ENCODE results near the gene HPN.
"Not testable (repeated sequence)": the region's sequence is repeated elsewhere in the genome, so short reads cannot be mapped to it uniquely, and the experiment has no call there.

Gene HPN

DNA sequence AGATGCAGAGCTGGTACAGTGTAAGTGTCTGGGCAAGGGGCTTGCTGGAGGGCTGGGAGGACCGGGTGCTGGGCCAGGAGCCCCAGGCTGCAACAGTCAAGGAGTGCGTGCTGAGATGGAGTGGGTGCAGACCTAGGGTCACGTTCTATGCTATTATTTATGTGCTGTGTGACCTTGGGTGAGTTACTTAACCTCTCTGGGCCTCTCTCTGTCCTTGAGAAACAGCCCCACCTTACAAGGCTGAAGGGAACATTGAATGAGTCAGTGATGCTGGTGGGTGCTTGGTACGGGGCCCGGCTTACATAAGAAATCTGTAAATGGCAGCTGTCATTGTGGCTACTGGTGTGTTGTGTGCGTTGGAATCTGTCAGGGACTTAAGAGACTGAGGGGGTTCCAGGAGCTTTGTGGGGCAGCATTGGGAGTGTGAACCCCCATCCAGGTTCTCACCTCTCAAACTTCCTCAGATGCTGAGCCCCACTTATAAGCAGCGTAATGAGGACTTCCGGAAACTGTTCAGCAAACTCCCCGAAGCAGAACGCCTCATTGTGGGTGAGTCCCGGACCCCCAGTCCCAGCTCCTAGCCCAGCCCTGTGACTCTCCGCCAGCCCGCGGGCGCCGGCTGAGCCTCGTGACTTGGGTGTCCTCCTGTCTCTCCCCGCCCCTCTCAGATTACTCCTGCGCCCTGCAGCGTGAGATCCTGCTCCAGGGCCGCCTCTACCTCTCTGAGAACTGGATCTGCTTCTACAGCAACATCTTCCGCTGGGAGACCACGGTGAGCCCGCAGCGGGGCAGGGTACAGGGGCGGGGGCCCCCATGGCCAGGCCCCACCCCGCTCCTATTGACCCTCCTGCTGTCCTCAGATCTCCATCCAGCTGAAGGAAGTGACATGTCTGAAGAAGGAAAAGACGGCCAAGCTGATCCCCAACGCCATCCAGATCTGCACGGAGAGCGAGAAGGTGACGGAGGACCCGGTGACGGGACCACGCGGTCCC lies 31.8 kb upstream of the HPN start:
- no peak for DNase-seq (ENCODE audit: low read depth)

DNA sequence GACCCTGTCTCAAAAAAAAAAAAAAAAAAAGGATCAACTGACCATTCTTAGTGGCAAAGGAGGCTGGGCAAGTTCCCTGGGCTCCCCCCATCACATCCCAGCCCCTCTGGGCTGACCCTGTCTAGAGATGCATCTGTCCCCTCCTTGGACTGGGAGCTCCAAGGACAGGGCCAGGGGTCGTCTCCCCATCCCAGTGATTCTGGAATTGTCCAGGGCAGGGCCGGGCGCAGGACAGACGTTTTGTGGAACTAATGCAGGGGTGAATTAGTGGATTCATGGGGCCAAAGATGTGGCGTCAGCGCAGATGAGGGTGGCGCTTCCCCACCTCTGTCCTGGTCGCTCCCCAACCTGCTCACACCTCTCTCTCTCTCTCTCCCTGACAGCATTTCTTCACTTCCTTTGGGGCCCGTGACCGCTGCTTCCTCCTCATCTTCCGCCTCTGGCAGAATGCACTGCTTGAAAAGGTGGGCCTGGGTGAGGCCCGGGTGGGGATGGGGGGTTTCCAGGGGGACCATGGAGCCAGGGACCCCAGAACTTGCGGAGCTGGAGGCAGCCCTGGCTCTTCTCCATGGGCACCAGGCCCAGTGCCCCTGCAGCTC lies 30.3 kb upstream of the HPN start:
- no peak for DNase-seq (ENCODE audit: low read depth)

DNA sequence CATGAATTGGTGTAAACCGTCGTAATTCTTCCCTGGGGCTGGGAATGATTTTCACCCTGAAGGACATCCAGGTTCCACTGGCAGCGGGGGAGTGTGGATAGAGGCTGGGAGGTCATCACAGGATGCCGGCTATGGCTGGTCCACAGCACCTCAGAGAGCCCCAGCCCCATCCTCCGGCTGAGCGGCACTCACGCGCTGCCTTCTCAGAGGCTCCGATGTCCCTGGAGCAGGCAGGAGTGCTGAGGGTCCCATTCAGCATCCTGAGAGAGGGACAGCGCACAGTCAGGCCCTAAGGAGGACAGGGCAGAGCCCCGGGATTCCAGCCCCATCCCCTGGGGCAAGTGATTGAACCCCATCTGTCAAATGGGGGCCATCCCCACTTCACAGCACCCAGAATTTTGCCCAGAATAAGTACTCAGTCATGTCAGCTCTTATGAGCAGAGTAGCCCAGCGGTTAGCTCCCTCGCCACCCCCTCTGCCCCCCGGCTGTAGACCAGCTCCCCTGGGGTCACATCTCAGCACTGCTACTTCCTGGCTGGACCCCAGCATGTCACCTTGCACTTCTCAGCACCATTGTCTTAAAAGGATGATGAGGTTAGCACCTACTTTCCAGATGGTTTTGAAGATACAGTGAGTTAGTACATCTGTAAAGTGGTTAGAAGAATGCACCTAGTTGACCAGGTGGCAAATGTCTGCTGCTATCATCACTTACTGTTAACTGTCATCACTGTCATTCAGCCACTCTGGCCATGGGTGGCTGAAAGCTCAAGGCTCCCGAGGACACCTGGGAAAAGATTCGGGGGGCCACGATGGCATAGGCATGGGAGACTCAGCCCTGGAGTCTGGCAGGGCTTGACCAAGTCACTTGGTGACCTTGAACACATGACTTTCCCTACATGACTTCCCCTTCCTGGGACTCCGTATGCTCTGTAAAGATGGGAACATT lies 29.5 kb upstream of the HPN start:
- no peak for DNase-seq (ENCODE audit: low read depth)

DNA sequence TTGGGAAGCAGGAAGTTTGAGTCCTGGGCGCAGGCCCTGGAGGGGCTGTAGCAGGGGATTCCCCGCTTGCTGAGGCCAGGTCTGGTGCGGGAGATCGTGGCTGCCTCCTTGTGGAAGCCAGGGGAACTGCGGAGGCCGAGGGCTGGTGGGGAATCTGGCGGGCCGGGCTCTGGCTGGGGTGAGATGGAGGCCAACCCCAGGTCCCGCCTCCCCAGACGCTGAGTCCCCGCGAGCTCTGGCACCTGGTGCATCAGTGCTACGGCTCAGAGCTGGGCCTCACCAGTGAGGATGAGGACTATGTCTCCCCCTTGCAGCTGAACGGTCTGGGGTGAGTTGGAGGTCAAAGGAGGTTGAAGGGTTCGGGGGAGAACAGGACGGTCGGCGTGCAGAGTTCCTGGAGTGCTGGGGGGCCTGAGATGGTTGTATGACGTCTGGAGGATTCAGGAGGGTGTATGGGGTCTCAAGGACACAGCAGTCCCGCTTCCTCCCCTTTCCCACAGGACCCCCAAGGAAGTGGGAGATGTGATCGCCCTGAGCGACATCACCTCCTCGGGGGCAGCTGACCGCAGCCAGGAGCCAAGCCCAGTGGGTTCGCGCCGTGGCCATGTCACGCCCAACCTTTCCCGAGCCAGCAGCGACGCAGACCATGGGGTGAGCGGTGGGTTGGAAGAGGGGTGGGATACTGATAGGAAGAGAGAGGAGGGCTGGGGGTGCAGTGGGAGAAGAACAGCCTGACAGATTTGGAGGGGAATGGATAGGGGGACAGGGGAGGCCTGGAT lies 28.3 kb upstream of the HPN start:
- DNase-seq (ENCODE audit: low read depth): peak; percentile 68

DNA sequence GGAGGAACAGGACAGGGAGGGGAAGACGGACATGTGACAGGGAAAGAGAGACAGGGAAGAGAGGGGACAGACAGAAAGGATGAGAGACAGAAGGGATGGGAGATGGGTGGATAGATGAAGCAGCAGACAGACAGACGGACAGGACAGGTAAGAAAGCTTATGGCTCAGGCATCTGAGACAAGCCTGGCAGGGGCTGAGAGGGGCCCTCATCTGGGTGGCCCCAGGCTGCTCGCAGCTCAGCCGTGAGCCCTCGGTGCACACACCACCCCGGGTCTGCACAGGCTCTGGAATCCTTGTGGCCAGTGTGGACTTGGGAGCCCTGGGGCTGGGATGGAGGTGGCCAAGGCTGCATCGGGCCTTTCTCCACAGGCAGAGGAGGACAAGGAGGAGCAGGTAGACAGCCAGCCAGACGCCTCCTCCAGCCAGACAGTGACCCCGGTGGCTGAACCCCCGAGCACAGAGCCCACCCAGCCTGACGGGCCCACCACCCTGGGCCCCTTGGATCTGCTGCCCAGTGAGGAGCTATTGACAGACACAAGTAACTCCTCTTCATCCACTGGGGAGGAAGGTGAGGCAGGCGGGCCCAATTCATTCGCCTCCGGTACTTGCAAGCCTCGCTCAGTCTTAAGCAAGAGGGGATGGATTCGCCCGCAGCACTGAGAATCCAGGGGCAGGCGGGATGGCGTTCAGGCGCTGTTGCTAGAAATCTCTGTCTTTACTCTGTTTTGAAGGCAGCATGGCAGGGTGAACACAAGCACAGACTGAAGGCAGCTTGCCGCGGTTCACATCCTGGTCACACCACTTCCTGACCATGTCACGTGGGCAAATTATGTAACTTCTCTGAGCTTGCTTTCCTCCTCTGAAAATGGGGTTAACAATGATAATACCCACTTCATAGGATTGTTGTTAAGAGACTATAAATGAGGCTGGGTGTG lies 27.4 kb upstream of the HPN start:
- peak; percentile 39 for DNase-seq (ENCODE audit: low read depth)

DNA sequence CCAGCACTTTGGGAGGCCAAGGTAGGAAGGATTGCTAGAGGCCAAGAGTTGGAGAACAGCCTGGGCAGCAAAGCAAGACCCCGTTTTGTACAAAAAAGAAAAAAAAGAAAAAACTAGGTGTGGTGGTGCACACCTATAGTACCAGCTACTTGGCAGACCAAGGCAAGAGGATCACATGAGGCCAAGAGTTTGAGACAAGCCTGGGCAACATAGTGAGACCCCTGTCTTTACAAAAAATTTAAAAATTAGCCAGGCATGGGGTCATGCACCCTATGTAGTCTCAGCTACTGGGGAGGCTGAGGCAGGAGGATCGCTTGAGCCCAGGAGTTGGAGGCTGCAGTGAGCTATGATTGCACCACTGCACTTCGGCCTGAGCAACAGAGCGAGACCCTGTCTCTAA lies 26.7 kb upstream of the HPN start:
- DNase-seq (ENCODE audit: low read depth): not testable (repeated sequence)

DNA sequence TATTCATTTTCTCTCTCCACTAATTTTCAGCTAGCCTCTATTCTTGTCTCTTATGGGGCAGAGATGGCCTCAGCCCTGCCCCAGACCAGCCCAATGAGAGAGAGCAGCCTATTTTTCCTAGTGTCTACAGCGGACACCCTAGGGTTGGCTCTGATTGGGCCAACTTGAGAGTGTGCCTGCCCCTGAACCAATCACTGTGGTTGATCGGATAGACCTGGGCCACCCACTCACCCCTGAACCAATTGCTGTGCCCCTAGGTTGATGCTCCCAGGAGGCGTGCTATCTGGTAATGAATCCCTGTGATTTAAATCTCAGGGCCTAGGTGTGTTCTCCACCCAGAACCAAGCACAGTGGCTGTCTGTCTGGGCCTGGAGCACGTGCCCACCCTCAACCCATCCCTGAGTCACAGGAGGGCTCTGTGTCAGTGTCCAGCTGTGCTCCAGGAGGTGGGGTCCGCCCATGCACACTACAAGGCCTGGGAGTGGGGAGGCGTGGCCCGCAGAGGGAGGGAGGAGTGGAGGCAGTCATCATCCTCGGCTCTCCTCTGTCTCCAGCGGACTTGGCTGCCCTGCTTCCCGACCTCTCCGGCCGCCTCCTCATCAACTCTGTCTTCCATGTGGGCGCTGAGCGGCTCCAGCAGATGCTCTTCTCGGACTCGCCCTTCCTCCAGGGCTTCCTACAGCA lies 26.1 kb upstream of the HPN start:
- no peak for DNase-seq (ENCODE audit: low read depth)

DNA sequence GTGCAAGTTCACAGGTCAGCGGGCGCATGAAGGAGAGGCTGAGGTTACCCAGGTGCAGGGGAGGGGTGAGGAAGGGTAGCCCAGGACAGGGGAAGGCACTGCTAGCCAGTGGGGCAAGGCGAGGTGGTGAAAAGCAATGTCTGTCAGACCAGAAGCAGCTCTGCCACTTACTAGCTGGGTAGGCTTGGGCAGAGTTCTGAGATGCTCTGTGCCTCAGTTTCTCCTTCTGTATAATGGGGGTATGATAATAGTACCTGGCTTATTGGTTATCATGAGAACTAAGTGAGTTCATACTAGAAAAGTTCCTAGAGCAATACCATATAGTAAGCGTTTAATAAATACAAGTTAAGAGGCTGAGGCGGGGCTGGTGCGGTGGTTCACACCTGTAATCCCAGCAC lies 25.6 kb upstream of the HPN start:
- no peak for DNase-seq (ENCODE audit: low read depth)

DNA sequence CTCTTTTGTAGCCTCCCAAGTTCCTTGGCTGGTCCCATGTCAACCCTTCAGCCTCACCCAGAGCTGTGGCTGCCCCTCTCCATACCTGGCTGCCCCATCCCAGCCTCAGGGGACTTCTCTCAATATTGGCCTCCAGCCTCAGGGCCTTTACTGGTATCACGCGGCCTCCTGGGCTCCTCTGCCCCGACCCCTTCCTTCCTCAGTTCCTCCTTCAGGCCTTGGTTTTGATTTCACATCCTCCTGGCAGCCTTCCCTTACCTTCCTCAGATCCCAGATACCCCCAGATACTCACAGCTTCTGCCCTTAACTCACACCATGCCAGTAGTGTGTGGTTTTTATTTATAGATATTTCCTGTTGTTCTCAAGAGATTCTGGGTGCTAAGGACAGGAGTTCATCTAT lies 24.0 kb upstream of the HPN start:
- DNase-seq (ENCODE audit: low read depth): no peak

DNA sequence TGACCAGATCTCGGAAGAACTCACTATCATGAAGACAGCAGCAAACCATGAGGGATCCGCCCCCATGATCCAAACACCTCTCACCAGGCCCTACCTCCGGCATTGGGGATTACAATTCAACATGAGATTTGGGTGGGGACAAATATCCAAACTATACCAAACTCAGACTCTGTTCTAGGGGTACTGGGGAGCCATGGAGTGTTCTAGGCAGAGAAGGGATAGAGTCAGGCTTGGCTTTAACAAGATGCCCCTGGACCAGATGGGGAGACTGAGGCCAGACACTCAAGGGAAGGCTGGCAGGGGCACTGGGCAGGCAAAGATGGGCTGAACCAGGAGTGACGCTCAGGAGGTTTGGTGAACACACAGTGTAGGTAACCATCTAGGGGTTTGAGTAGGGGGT lies 23.1 kb upstream of the HPN start:
- DNase-seq (ENCODE audit: low read depth): no peak

DNA sequence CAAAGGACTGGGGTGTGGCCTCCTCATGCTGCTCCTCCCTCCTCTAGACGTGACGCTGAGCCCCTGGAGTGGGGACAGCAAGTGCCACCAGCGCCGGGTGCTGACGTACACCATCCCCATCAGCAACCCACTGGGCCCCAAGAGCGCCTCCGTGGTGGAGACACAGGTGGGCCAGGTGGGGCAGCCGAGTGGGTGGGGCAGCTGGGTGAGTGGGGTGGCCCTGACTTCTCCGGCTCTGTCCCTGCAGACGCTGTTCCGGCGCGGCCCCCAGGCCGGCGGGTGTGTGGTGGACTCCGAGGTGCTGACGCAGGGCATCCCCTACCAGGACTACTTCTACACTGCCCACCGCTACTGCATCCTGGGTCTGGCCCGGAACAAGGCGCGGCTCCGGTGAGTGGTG lies 22.4 kb upstream of the HPN start:
- no peak for DNase-seq (ENCODE audit: low read depth)

DNA sequence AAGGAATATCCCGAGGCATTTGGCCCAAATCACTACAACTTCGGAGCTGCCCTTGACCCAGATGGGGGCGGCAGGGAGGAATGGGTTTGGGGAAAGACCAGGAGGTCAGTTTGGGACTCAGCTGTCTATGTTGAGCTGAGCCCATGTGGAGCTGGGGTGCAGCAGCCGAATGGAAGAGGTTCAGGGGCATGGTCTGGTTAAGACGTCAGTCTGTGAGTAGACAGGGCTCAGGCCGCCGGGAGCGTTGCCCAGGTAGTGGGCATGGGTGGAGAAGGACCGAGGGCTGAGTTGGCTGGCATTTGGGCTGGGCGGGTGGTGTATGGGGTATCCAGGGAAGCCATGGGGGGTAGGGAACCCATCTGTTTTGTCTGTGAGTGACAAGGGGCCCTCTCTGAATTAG lies 20.5 kb upstream of the HPN start:
- no peak for DNase-seq (ENCODE audit: low read depth)

DNA sequence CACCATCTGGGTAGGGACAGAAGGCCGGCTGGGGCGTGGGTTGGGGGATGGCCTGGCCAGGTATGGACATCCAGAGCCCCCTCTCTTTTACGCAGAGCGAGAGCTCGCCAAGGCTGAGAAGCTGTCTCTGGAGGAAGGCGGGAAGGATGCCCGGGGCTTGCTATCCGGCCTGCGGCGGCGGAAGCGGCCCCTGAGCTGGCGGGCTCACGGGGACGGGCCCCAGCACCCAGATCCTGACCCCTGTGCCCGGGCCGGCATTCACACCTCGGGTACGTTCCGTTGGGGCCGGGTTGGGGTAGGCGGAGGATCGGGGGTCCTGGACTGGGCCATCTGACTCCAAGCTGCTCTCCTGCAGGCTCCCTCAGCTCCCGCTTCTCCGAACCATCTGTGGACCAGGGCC lies 19.9 kb upstream of the HPN start:
- DNase-seq (ENCODE audit: low read depth): no peak

DNA sequence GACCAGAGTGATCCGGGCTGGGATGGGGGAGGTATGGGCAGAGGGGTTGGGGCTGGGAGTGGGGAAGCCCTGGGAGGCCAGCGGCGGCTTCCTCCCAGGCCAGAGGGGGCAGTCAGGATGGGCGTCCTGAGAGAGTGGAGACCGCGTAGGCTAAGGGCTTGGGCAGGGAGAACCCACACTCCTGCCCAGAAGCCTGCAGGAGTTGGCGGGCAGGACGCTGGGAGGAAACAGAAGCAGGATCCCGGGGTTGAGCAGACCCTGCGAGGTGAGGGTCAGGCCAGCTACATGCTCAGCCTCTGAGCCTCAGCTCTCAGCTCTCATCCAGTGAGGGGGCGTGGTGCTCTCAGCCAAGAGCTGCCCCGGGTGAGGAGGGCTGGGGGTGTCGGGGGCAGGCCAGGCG lies 19.1 kb upstream of the HPN start:
- DNase-seq (ENCODE audit: low read depth): no peak

DNA sequence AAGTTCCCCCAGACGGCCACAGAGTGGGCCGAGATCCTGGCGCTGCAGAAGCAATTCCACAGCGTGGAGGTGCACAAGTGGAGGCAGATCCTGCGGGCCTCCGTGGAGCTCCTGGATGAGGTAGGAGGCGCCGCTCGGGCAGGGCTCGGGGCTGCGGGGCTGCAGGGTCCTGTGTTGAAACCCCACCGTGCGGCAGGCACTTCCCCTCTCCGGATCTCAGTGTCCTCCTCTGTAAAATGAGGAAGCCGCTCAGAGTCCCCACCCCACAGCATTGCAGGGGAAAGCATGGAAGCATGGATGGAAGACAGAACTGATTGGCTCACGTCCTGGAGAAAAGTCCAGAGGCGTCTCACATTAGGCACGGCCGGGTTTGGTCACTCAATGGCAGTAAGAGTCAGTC lies 18.1 kb upstream of the HPN start:
- no peak for DNase-seq (ENCODE audit: low read depth)

DNA sequence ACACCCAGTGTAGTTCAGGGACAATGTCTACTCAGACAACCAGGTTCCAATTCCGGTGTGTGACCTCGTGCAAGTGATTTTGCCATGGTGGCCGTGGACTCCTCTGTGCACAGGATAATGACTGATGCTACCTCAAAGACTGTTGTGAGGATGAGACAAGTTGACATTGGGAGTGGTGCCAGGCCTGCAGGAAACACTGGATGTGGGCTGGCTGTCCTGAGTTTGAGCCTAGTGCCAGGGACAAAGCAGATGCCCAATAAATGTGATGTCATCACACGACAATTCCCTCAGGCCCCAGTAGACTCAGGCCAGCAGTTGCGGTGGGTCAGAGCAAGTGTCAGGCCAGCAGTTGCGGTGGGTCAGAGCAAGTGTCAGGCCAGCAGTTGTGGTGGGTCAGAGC lies 17.4 kb upstream of the HPN start:
- DNase-seq (ENCODE audit: low read depth): no peak

DNA sequence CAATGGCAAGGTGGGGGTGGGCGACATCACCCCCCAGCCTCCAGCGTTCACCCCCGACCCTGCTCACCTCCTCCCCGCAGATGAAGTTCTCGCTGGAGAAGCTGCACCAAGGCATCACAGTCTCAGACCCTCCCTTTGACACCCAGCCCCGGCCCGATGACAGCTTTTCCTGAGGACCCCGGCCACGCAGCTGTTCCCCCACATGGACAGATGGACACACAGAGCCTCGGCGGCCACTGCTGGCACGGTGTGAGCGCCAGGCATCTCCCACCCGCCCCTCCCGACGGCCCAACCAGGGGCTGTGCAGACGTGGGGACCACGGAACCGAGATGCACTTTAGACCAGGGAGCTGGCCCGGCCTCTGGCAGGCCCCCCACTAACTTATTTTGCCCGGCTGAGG lies 15.6 kb upstream of the HPN start:
- no peak for DNase-seq (ENCODE audit: low read depth)

DNA sequence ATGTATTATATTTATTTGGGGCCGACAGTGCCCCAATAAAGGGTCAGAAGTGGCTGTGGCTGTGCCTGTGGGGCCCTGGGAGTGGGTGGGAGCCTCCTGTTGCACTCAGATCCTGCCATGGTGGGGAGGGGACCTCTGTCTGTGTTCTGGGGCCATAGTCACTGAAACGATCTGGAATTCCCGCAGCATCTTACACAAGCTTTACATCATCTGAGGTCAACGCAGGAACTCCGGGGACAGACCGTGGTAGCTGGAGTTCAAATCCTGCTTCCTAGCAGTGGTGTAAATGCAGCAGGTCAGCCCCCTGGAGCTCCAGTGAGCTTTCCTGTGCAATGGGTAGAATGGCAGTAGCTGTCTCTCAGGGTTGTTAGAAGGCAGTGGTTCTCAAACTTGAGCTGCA lies 15.1 kb upstream of the HPN start:
- no peak for DNase-seq (ENCODE audit: low read depth)

DNA sequence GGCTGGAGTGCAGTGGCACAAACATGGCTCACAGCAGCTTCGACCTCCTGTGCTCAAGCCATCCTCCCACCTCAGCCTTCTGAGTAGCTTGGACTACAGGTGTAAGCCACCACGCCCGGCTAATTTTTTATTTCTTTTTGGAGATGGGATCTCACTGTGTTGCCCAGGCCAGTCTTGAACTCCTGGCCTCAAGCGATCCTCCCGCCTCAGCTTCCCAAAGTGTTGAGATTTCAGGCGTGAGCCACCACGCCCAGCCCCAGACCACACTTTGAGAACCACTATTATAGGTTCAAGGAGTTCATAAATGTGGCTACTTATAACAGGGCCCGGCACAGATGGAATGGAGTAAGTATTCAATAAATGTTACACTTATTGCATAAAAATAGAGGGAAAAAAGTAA lies 14.5 kb upstream of the HPN start:
- DNase-seq (ENCODE audit: low read depth): no peak

Data from stimulated activated CD8-positive, alpha-beta memory T cell treated with anti-CD3 and anti-CD28 coated beads, Interleukin-12 subunit alpha, Interleukin-12 subunit beta, amount 100 ng/mL, for 4 hours (primary cell).